GM12872 (cell line): ENCODE measurements around the gene OLA1.

ENCODE experiments used
- CTCF ChIP-seq: IDR thresholded peaks from 3 replicates; pipeline ENCODE4 v1.5.1; 2011; ENCODE audit warnings: low read depth, mild to moderate bottlenecking, low read length, moderate library complexity; ENCODE audit not compliant: insufficient read depth

Gene OLA1

DNA sequence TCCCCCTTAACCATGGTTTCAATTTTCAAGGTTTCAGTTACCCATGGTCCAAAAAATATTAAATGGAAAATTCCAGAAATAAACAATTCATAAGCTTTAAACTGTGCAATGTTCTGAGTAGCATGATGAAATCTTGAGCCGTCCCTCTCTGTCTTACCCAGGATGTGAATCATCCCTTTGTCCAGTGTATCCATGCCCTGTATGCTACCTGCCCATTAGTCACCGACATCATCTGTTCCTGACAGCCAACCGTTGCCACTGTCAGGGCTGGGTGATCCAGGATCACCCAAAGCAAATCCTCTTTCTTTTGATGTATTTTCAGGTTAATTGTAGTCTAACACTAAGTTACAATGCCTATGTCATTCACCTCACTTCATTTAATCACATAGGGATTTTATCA is 15.7 kb upstream of the OLA1 start:
- no peak for TF ChIP-seq CTCF

DNA sequence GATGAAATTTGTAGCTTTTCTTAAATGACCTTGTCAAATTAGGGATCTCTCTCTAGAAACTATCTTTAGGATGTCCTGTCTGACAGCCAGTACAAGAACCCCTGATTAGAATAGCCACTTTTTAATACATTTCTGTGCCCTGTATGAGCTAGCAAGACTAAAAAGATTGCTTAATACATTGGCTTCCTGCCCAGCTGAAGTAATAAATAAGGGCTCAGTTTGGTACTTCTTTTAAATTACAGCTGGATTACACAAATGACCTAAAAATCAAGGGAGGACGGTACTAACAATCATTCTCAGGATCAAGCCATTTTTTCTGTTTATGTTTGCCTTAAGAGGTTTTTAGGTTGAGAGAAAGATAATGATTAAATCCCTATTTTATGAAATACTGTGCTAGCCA is 11.6 kb upstream of the OLA1 start:
- TF ChIP-seq CTCF = no peak

- TF ChIP-seq CTCF = no peak
These were observed 5.9 kb upstream of the OLA1 start for GRCh38 chr2:174254267-174254666.

GRCh38 chr2:174248998-174249592 is 763 bp upstream of the OLA1 start:
- TF ChIP-seq CTCF = no peak

DNA sequence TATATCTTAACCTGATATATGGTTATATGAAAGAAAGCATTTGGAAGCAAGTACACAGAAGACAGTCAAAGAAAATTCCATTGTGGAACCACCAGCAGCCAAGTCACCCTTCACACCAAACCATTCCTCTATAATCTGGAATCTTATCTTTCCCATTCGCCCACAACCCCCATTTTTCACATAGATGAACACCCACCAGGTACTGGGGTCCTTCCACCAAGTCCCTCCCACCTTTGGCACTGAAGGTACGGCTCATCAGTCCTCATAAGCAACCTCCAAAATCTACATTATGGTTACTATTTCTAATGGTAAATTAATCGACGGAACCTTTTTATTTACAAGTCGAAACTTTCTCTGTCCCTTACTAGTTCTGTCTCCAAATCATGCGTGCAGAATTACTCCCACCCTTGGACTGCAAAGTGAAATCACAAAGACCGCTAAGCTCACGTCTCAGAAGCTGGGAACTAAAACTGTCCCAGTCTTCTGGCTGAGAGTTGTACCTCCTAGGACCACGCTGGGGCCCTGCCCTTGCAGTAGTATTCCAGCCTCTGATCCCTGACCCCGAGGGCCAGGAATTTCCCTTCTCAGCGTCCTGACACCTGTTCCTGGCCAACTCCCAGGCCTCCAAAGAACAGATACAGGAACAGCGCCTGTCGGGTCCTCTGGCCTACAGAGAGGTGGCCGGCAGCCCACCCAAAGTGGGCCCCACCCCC is 702 bp downstream of the OLA1 start:
- no peak for TF ChIP-seq CTCF

DNA sequence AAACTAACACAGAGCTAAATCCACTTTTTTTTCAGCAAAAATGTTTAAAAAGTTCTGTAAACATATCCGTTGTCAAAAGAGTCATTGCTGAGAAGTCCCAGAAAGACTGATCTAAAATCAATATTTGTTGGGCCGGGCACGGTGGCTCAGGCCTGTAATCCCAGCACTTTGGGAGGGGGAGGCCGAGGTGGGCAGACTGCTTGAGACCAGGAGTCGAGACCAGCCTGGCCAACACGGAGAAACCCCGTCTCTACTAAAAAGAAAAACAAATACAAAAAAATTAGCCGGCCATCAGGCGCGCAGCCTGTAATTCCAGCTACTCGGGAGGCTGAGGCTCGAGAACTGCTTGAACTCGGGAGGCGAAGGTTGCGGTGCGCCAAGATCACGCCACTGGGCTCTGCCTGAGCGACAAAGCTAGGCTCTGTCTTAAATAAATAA is 1.4 kb downstream of the OLA1 start:
- TF ChIP-seq CTCF = no peak

DNA sequence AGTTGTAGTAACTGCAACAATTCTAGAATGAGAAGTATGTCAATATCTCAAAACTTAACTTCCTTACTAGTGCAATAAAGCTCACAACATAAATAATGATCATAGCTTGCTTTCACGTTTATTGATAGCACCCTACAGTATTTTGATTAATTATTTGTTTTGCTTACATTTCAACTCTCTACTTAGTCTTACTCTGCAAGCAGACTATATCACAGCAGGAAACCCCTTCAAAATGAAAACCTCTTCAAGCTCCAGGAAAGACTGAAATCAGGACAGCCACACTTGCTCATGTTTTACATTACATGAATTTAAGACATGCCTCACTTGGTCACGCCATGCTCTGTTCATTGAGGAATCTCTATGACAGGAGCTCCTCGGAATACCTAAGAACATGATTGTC is 3.3 kb downstream of the OLA1 start:
- no peak for TF ChIP-seq CTCF
